HG02938 (cell line): Measurements from ENCODE around the gene LDLRAD4.

Experiments used
- ATAC-seq: cut with Tn5 transposase; IDR thresholded peaks from one replicate; pipeline ENCODE4 v1.9.1; 2021; ENCODE audit warnings: mild to moderate bottlenecking, moderate library complexity; ENCODE audit not compliant: unreplicated experiment

The LDLRAD4 gene

DNA sequence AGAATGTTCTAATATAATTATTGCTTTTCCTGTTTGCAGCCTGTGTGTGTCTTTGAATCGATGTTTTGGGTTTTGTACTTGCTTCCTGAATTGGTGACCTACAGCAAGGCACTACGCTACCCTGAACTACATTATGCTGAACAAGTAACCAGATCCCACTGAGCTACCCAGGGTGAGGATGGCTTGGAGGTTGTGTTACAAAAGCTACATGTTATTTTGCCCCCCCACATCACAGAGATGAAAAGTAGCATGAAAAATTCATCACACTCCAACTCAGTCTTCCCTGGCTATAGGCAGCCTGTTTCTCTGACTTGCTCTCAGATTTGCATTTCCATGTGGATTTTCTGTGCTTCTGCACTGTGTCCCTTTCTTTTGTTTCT is 162.1 kb downstream of the LDLRAD4 start:
- no peak for ATAC-seq

DNA sequence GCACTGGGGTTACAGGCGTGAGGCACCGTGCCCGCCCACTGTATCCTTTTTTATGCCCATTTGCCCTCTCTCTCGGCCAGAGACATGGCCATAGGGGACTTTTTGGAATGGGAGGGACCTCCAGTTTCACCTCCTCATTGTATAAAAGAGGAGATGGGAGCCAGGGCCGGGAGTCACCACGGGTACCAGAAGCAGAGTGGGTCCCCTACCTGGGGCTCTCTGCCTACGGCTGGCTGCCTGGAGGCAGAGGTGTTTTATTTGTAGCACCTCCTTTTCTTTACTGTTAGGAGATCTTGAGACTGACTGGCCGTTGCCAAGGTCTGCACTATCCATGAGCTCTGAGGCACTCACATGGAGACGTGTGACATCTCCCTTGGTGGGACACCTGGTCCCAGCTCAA is 162.8 kb downstream of the LDLRAD4 start:
- ATAC-seq, result peak; percentile 24

DNA sequence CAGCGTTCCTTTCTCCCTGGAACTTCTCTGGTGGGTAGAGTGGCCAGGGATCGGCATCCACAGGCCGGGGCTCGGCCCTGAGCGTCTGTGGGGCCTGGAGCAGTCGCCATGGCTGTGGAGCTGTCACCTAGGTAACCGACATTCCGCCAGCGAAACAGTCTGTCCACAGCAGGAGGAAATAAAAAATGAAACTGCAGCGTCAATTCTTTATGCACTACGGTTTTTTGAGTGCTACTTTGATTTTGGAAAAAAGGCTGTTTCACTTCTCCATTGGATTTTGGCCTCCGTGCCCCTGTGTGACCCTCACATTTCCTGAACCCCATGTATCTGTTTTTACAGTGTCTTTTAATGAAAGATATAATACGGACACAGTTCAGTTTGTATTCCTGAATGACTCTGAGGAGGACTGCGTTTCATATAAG is 163.4 kb downstream of the LDLRAD4 start:
- ATAC-seq, result peak; percentile 56

DNA sequence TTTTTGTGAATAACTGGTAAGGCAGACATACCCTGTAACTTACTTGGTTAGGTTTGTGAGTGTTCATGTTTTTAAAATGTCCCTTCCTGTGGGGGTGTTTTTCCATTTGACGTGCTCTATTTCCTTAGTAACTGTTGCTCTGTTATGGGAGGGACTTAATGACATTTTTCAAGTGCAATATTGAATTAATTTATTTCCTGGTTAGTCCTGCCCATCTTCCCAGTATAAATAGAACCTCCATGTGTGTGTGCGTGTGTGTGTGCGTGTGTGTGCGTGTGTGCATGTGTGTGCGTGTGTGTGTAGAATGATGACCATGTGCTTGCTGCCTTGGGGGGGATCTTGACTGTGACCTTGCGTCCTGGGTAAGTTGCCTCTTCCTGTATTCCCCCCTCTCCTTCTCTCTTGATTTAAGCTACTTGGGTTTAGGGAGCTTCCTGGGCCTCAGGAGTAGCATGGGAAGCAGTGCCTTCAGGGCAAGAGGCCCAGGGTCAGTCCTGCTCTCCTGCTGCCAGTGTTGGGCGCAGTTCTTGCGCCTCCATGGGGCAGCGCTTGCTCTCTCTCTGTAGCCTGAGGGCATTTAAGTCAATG is 163.9 kb downstream of the LDLRAD4 start:
- peak; percentile 47 for ATAC-seq

DNA sequence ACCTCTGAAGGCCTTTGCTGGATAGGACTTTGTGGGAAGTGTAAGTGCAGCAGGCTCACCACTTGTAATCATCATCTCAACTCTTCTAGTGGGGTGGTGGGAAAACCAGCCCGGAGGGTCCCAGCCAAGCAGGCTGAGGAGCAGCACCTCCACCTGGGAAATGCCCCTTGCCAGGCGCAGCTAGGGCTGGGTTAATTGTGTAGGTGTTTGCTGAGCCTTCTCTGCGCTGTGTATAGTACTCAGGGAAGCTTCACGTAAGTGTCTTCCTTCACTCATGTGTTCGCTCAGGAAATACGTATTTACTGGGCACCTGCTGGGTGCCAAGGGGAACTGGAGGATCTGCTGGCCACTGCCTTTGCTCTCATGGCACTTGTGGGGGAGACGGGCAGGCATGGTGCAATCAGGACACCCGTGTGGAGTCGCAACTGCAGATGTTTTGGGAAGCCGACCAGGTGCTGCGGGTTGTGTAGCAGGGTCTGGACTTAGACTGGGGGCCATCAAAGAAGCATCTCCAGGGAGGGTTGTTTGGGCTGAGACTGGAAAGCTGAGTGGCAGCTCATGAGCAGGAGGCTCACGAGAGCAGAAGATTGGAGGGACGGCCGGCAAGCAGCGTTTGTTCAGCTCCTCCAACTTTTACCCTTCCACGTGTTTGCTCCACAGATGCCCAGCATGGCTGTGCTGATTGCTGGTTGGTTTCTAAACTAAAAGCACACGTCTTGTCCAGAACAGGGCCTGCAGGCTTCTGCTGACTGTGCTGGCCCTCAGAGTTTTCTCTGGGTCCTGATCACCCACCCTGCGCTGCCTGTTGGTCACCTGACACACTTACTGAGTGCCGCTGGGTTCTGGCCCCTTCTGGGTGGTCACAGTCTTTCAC is 164.6 kb downstream of the LDLRAD4 start:
- ATAC-seq, result no peak

DNA sequence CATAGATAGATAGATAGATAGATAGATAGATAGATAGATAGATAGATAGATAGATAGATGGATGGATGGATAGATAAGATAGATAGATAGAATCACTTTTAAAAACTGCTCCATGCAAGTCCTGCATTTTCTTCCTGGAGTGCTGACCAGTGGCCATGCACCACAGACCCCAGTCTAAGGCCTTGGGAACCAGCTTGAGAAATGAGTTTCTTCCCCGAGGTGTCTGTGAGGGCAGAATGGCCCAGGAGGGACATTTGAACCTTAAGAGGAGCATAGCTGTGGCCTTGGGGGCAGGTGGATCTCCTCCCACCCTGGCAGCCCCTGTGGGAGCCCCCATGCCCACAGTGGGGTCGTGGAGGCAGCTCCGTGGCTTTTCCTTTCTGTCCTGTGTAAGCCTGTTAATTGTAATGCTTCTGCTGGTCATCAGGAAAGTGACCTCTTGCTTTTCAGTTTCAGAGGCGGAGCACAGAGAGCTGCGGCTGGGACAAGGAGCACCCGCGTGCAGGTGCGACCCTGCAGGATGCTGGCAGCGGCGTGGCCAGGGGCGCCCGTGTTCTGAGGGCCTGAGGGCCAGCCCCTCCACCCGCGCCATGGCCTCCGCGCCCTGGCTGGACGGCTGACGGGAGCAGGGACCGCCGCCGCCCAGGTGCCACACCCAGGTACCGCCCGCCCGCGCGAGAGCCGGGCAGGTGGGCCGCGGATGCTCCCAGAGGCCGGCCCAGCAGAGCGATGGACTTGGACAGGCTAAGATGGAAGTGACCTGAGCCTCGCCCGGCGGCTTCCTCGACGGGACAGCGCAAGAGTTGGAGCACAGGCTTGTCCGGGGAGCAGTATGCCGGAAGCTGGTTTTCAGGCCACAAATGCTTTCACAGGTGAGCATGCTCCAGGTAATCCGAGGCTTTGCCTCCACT is 168.6 kb downstream of the LDLRAD4 start:
- no peak for ATAC-seq

DNA sequence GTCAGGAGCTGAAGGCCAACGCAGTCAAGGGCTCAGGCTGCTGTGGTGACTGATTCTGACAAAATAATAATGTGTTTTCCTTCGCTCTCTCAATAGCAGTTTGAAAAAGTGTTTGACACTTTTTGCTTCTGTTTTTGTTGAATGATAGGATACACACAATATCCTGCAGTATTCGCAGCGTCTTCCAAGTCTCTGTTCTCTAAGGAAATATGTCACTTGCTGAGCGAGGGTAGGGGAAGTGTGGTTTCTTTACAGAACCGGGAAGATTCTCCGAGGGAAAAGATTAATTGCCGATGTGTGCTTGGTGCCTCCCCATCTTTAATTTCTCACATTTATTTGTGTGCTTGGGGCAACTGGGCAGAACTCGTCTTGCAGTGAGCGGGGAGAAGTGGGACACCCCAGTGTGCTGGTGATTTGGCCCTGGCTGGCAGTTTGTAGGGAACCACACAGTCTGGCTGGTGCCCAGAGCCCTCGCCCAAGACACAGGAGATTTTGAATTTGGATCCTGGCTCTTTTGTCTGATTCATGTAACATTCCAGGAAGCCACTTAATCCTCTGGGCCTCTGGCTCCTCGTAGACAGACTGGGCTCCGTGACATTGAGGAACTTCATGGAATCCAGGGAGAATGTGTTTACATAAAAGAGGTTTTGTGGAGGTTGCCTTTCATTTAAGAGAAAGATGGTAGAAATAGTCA is 169.4 kb downstream of the LDLRAD4 start:
- ATAC-seq, result no peak

DNA sequence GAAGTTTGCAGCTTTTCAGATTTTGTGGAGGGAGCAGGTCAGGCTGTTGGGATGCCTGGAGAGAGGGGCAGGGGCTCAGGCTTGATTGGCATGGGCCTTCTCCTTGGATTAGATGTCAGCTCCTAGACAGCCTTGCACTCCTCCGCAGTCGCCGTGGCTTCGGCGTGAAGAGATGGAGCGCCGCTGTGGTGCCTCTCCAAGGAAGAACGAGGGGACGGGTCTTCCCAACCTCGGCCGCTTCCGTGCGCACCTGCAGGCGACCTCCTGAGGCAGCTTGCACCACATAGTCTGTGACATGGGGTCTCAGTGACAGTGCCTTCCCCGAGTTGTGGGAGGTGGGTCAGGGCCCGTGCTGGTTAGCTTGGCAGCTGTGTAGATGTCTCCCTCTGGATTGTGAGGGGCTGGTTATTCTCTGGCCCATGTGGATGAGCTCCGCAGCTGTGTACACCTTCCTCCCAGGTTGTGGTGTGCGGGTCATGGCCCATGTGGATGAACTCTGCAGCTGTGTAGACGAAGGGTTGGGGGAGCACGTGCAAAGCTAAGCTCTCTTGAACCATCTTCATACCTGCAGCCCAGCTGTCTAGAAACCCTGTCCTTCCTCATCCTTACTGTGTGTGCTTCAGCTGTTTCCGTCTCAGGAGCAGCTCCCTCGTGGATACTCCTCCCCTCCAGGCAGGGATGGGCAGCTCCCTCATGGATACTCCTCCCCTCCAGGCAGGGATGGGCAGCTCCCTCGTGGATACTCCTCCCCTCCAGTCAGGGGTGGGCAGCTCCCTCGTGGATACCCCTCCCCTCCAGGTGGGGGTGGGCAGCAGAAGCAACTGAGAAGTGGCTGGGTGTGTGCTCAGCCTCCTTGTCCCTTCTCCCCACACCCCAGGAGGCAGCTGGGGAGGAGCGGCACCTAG is 170.3 kb downstream of the LDLRAD4 start:
- ATAC-seq, result no peak

DNA sequence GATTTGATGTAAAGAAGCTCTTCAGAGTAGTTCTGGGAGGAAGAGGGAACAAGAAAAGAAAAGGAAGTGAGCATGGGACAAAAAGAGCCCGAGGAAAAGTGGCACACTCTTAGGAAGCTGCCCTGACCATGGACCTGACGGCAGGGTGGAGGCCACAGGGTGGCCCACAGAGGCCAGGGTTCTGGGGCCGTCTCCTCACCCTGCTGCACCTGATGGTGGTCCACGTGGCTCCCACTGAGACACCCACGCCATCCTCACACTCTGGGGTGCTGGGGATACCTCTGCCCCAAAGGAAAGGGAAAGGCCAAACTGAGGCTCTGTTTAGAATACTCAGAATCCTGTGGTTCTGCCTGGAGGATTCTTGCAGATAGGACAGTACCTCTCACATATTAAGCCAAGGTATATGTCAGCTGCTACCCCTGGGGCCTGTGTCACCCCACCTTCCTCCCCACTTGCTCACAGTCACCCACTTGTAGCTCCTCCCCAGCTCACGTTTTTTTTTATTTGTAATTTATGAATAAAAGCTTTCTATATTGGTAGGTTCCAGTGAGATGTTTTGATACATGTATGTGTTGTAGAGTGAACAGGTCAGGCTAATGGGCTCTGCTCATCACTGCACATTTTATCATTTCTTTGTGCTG is 171.1 kb downstream of the LDLRAD4 start:
- ATAC-seq, result no peak

DNA sequence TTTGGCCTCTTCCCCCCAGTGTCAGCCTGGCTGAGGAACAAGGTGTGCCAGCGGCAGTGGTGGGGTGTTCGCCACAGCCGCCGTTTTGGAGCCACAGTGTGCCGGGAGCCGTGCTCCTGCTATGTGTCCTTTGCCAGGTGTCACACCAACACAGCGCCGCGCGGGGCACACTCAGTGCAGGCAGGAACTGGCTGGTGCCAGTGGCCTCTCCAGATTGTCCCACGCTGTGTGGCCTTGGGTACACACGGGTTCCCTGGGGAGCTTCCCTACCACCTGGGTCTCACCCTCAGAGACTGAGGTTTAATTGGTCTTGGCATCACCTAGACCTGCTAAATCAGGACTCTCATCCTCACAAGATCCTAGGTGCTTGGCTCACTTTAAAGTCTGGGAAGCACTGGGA is 171.6 kb downstream of the LDLRAD4 start:
- ATAC-seq, result no peak

DNA sequence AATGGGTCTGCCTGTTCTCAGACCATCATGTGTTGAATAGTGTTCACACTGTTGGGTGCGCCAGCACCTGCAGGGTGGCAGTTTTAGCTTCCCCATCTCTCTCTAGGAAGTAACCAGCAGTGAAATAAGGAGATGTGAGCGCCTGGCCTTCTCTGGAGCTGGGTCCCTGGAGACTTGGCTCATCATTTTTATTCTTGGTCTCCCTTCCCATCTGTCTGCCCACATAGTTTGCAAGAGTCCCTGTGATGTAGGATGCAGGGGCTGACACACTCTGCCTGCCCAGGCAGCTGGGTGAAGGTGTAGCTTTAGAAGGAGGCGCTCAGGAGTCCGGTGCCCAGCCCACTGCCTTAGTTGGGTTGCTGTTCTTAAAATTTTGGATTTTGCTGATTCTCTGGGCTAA is 172.2 kb downstream of the LDLRAD4 start:
- ATAC-seq, result no peak

DNA sequence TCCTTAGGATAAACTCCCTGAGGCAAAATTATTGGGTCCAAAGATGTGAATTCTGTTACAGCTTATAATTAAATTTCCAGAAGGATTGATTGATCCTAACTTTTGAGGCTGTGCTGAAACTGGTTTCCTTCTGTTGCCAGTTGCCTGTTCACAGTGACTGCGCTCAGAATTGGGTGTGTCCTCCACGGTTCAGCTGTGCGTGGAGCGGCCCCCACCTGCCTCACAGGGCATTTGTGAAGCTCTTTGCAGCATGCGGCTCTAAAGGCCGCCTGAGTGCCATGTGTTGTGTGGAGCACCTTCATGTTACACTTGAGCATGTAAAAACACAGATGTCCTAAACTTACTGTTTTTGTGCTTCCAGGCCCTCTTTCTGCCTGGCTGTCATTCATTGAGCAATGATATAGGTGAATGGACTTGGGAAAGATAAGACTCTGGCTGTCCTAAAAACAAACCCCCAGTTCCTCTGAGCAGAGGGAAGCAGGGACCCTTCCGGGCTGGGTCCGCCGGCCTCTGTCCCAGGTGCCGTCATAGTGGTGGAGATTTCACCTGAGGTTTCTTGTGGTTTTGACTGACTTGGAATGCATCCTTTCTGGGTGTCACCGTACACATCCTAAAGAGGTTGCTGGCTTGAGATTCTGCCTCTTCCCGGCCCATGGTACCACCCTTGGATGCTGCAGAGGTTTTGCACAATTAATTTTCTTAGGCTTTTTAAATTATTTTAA is 173.6 kb downstream of the LDLRAD4 start:
- no peak for ATAC-seq

DNA sequence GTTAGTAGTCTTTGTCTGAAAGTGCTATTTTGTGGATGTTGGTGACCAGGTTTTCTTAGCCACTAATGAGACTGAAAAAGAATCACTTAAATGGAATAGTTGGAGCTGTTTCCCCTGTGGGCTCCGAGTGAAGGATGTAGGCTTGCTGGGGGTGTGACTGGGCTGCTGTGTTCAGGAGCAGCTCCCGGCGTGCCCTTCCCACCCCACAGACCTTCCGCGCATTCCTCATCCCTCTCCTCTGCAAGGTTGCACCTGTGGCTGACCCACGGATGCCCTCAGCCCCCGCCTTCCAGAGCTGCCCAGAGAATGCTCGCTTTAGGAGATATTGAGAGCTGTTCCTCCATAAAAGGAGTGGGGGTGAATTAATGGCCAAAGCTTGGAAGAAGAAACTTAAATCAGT is 174.3 kb downstream of the LDLRAD4 start:
- ATAC-seq, result no peak

DNA sequence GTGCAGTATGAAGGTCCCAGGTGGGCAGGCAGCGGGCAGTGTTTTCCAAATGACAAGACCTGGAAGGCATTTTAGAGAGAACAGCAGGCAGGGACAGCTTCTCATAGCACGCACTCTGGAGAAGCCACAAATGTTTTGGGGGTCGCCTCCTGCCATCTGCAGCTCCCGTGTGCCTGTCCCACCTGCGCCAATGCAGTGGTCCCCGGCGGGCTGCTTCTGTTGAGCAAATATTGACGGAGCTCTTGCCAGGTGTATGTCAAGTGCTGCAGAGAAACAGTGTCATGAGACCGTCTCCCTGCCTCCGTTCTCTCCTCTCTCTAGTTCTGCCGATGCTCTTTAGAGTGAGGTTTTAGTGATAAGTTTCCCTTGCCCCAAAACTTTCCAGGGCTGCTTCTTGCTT is 174.8 kb downstream of the LDLRAD4 start:
- no peak for ATAC-seq

DNA sequence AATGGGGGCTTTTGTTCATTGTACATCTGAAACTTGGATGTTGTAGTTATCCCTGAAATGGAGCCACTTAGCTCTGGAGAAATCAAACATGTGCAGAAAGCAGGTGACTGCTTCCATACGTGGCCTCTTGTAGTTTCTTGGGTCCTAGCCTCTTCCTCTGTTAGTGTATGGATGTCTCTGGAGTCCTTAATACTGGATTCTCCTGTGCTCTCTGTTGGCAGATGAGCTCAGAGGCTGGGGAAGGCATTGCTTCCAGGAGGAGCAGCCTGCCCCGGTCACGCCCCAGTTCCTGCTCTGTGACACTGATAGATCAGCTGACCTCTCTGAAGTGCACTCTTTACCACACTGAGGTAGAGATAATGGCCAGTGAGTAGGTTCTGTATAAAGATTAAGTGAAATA is 176.2 kb downstream of the LDLRAD4 start:
- no peak for ATAC-seq

DNA sequence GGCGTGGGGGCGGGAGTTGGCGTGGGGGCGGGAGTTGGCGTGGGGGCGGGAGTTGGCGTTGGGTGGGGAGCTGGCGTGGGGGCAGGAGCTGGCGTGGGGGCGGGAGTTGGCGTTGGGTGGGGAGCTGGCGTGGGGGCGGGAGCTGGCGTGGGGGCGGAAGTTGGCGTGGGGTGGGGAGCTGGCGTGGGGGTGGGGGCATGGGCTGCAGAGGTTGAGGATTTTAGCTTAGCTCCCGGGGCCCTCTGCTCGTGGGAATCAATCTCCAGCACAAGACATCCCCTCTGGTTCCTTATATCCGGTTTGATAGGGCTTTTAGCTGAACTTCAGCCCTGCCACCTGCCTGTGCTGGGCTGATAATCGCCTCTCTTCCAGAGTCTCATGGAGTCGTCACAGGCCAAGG is 177.0 kb downstream of the LDLRAD4 start:
- no peak for ATAC-seq

DNA sequence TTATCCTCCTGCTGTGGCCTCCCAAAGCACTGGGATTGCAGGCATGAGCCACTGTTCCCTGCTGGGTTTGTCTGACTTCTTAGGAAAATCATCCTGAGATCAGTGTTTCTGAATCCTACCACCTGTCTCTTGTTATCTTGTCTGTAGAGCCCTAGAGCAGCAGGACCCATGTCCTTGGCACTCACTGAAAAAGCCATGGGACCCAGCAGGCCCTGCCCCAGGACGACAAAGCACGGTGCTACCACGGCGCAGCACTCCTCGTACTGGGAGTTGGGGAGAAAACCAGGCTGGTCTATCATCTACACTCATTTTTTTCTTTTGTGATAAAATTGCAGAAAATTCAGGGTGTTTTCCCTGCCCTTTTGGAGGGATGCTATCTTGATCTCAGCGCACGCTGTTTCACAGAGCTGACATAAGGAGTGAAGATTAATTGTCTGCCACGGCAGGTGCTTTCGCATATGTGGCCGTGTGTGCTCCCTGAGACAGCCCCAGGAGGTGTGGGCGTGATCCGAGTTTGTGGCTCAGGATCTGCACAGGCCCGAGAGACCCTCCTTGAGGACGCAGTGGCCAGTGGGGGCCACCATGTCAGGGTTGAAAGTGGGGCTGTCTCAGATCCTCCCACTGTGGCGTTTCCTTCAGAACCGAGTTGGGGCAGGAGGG is 179.1 kb downstream of the LDLRAD4 start:
- ATAC-seq, result no peak

DNA sequence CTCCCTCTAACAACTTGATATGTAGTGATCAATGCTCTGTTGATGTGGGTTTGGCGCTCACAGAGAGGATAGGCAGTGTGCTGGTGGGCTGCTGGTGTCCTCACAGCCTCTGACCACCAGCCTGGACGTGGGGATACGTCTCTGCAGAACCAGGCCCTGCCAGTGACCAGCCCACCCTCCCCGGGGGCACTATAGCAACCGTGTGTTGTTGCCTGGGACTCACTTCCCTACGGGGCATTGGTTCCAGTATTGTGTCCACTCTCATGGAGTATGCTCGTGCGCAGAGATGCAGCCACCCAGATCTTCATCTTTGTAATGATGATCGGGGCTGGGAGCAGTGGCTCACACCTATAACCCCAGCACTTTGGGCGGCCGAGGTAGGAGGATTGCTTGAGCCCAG is 180.1 kb downstream of the LDLRAD4 start:
- ATAC-seq, result no peak
